ACC112 (cell line): ENCODE measurements around the gene STPG1.

ENCODE experiments used
- H2AFZ ChIP-seq: fragments of 200-600 bp; sonication (generic); one replicate; pipeline ENCODE4 v1.6.0; 2017; ENCODE audit warnings: antibody characterized with exemption, low read length; ENCODE audit not compliant: unreplicated experiment
- H3K27ac ChIP-seq: fragments of 200-600 bp; sonication (generic); 2 replicates; pipeline ENCODE4 v1.5.1; 2014; ENCODE audit warnings: low read depth, mild to moderate bottlenecking, antibody characterized with exemption, low read length, moderate library complexity
- H3K27me3 ChIP-seq: fragments of 200-600 bp; sonication (generic); 2 replicates; pipeline ENCODE4 v1.6.1; 2014; ENCODE audit warnings: mild to moderate bottlenecking, antibody characterized with exemption, low read length, moderate library complexity, mixed read lengths; ENCODE audit not compliant: insufficient read depth
- H3K36me3 ChIP-seq: fragments of 200-600 bp; sonication (generic); 2 replicates; pipeline ENCODE4 v1.6.1; 2016; ENCODE audit warnings: mild to moderate bottlenecking, antibody characterized with exemption, low read length, moderate library complexity, mixed read lengths; ENCODE audit not compliant: insufficient read depth
- H3K4me1 ChIP-seq: fragments of 200-600 bp; sonication (generic); one replicate; pipeline ENCODE4 v1.6.1; 2016; ENCODE audit warnings: low read length, mixed read lengths; ENCODE audit not compliant: insufficient read depth, unreplicated experiment, control insufficient read depth
- H3K4me3 ChIP-seq: fragments of 200-600 bp; sonication (generic); 2 replicates; pipeline ENCODE4 v1.5.1; 2014; ENCODE audit warnings: mild to moderate bottlenecking, low read depth, low read length
- H3K79me2 ChIP-seq: fragments of 200-600 bp; sonication (generic); one replicate; pipeline ENCODE4 v1.6.0; 2016; ENCODE audit warnings: low read length; ENCODE audit not compliant: control insufficient read depth, unreplicated experiment, insufficient read depth

STPG1 gene

DNA sequence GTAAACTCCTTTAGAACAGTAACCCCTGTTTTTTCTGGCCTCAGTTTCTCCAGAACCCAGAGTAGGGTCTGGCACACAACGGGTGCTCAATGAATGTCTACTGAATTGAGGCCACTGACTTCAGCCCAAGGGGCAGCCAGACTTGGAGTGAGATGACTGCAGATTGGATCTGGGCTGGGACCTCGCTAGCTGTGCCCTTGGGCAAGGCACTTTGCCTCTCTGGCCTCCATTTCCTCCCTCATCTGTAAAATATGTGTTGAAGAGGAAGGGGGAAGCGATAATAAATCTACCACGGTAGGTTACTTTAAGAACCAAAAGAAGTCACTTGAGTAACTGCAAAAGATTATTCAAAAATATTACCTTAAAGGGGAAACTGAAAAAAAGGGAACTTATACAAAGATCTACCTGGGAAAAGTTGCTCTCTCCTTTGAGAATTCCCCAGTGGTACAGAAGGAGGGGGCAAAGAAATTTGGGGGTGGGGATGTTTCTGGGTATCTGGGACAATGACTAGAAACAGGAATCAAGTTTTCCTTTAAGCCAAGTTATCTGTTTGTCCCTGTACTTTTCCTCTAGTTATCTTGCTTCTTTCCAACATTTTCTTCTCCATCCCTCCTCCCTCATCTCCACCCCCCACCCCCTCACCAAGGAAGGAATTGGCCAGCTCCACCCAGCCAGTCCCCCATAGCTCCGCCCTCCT lies 94.8 kb downstream of the STPG1 start:
- H3K79me2 ChIP-seq, result no peaks in the 10 kb centered on the region
- H3K4me1 ChIP-seq, result peaks cover 11% of the 10 kb centered on the region
- no peaks in the 10 kb centered on the region for H3K36me3 ChIP-seq
- H3K27ac ChIP-seq, result no peak overlapping the region
- no peak overlapping the region for H2AFZ ChIP-seq
- H3K4me3 ChIP-seq, result no peak overlapping the region
- peaks cover 55% of the 10 kb centered on the region for H3K27me3 ChIP-seq

DNA sequence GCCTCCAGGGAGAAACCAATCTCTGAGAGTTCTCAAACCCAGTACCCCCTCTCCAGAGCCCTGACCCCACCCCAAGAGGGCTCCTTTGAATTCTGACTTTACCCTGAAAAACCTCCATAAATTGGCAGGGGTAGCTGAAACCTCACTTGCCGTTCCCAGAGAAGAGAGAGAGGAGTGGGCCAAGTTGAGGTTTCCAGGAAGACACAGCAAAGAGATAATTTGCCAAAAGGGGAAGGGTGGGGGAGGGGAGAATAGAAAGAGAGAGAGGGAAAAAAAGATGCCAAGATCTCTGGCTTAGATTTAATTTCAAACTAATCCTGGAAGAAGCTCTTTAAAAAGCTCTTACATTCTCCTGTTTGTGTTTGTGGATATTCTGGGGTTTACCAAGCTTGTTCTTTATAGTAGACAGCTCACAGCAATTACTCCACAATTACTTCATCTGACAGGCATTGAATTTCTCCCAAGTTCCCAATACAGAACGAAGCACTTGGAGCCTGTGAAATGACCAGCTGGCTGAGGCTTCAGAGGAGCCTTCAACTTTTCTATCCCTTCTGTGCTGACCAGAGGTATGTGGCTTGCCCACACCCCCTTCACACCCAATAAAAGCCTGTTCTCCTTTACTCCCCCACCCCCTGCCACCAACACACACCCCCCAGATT lies 95.5 kb downstream of the STPG1 start:
- H3K4me3 ChIP-seq, result no peak overlapping the region

DNA sequence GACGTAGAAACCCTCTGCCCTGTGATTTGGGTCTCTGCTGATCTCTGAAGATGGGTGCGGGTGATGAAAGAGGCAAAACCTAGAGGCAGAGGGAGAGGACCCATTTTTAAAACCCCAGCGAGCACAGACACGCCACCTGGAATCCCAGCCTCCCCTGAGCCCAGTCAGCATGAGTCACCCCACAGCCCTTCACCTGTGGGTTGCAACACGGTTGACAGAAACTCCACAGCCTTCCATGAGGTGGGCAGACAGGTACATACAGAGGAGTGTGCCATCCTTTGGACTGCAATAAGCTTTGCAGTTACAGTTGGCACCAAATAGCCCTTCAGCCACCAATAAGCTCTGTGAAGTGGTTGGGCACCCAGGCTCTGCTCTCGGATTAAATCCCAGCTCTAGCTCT lies 96.5 kb downstream of the STPG1 start:
- H3K4me3 ChIP-seq, result no peak overlapping the region
- no peak overlapping the region for H2AFZ ChIP-seq
- peaks cover 6% of the 10 kb centered on the region for H3K4me1 ChIP-seq
- H3K27ac ChIP-seq, result no peak overlapping the region
- no peaks in the 10 kb centered on the region for H3K36me3 ChIP-seq
- H3K27me3 ChIP-seq, result peaks cover 38% of the 10 kb centered on the region
- no peaks in the 10 kb centered on the region for H3K79me2 ChIP-seq

More for the DNA sequence above, 95.5 kb downstream of the STPG1 start:
- H3K4me1 ChIP-seq, result peaks cover 11% of the 10 kb centered on the region
- no peak overlapping the region for H3K27ac ChIP-seq
- peaks cover 48% of the 10 kb centered on the region for H3K27me3 ChIP-seq
- no peaks in the 10 kb centered on the region for H3K79me2 ChIP-seq
- H3K36me3 ChIP-seq, result no peaks in the 10 kb centered on the region
- no peak overlapping the region for H2AFZ ChIP-seq

DNA sequence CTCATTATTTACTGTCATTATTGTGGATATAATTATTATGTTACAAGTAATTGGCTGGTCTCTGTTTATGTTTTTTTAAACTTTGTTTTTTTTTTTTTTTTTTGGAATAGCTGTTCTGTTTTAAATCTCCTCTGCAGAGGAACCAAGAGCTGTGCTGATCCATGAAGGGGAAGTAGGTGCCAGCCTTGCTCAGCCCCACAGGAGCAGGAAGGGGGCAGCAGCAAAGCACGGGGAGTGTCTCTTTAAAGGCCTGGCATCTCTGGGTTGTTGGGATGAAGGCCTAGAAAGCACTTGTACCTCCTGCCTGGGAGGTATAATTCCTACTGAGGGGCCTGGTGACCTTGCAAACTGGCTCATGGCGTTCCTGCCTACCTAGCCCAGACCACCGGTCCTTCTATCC lies 96.9 kb downstream of the STPG1 start:
- Histone ChIP-seq H3K4me3 (no peak overlapping the region), H3K36me3 (no peaks in the 10 kb centered on the region), H3K27me3 (peaks cover 34% of the 10 kb centered on the region), H2AFZ (no peak overlapping the region), H3K27ac (no peak overlapping the region), H3K79me2 (no peaks in the 10 kb centered on the region), H3K4me1 (peaks cover 2% of the 10 kb centered on the region)

DNA sequence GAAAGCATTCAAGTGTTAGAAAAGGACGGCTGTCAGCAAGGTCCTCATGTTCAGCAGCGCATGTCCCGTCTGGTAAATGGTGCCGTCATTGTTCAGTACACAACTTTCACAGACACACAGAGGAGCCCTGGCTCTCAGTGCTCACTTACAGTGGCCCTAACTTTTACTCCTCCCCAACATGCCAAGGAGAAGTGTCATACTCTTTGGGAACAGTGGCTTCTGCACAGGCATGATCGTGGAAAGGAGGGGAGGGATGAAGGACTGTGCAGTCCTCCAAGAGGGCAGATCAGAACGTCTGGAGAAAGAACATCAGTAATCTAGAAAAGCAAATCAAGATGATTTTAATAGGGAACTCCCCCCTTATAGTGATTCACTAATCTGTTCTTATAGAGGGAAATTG lies 98.2 kb downstream of the STPG1 start:
- H3K4me3 ChIP-seq, result no peak overlapping the region
- no peaks in the 10 kb centered on the region for H3K79me2 ChIP-seq
- peaks cover 22% of the 10 kb centered on the region for H3K27me3 ChIP-seq
- H2AFZ ChIP-seq, result no peak overlapping the region
- H3K36me3 ChIP-seq, result no peaks in the 10 kb centered on the region
- no peaks in the 10 kb centered on the region for H3K4me1 ChIP-seq
- no peak overlapping the region for H3K27ac ChIP-seq

DNA sequence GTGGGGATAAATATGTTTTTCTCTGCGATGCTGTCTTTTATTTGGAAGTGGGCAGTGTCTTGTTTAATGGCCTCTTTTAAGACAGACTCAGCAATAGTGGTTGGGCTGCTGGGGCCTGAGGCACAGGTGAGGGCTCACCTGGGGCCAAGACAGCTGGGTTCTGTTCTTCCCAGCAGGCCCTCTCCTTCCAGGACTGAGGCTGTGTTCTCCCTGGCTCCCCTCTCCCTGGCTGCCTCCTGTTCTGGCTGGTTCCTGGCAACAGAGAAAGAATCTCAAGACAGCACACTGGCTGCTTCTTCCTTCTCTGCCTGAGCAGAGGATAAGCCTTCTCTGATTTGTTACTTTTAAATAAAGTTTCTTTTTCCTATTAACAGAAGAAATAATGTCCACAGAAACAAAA lies 101.8 kb downstream of the STPG1 start:
- 0 out of 2 replicates have a peak, but pooled peaks cover 2% of the 10 kb centered on the region for H3K27me3 ChIP-seq
- H2AFZ ChIP-seq, result no peak overlapping the region
- no peaks in the 10 kb centered on the region for H3K36me3 ChIP-seq
- H3K4me3 ChIP-seq, result no peak overlapping the region
- no peaks in the 10 kb centered on the region for H3K79me2 ChIP-seq
- no peak overlapping the region for H3K27ac ChIP-seq
- H3K4me1 ChIP-seq, result no peaks in the 10 kb centered on the region

DNA sequence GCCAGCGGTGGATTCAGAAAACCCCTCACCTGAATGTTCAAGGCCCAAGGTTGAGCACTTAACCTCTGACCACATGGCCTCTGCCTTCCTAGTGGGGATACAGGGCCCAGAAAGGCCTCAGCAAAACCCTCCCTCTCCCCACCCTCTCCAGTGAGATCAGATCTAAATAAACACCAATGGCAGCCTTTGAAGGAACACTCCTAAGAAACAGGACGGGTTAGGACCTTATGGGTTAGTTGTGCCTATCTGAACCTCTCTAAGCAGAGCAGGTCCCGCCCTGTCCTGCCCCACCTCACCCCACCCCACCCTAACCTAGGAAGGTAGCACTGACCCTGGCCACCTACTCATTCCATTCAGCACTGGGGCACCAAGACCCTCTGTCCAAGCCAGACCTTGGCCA lies 102.3 kb downstream of the STPG1 start:
- Histone ChIP-seq H3K4me3 (no peak overlapping the region), H3K4me1 (no peaks in the 10 kb centered on the region), H2AFZ (no peak overlapping the region), H3K27ac (no peak overlapping the region), H3K36me3 (no peaks in the 10 kb centered on the region), H3K27me3 (0 out of 2 replicates have a peak, but pooled peaks cover 2% of the 10 kb centered on the region), H3K79me2 (no peaks in the 10 kb centered on the region)

DNA sequence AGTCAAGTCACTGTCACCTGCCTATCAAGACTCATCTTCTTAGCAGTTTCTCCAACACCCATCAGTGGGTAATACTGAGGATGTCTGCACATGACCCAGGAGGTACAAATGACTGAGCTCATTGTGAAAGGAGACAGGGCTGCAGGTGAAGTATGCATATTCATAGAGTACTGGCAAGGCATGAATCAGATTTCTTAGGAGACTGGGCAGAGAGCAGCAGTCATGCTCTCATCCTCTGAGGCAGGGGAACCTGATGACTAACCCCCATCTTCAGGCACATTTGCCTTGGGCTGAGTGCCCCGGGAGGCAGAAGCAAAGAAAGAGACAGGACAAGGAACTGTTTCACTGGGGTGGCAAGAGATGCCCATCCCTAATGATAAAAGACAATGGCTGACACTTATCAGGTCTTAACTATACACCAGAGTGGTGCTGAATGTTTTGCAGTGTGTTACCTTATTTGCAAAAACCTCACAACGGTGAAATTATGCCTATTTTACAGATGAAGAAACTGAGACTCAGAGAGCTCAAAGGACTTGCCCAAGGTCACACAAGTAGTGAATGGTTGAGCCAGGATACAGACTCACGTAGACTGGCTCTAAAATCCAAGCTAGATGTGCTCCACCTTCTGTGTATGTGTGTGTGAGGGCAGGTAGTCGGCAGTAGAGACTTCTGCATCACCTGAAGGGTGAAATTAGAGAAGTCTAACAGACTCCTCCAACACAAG lies 103.7 kb downstream of the STPG1 start:
- no peaks in the 10 kb centered on the region for H3K4me1 ChIP-seq
- H2AFZ ChIP-seq, result no peak overlapping the region
- 0 out of 2 replicates have a peak, but pooled peaks cover 2% of the 10 kb centered on the region for H3K27me3 ChIP-seq
- no peaks in the 10 kb centered on the region for H3K79me2 ChIP-seq
- no peaks in the 10 kb centered on the region for H3K36me3 ChIP-seq
- H3K27ac ChIP-seq, result no peak overlapping the region
- no peak overlapping the region for H3K4me3 ChIP-seq

DNA sequence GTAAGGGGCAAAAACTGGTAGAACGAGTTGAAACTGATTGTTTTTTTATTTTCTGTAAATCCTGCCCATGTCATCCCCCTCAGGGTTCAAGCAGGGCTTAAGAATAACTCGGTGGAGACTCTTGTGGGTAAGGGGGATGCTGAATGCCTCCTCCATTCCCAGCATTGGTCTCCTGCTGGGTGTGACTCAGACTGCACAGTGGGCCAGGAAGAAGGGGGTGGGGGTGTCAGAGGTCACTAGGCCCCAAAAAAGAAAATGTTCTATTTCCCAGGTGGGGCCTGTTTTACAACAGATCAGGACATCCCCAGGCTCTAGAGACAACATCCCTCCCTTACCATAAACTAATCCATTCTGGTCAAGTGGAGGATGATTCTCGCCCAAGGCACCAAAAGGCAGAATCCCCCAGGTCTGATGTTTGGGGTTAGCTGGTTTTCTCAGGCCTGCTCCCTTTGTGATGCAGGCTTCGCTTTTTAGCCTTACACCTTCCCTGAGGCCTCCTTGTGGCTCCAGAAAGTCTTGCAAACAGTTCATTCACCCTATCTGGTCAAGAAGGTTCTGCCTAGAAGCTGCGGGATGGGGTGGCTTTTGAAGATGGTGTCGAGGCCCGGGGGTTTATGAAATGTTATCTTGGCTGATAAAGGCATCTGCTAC lies 105.1 kb downstream of the STPG1 start:
- H3K36me3 ChIP-seq, result no peaks in the 10 kb centered on the region
- no peaks in the 10 kb centered on the region for H3K4me1 ChIP-seq
- H3K4me3 ChIP-seq, result no peak overlapping the region
- no peaks in the 10 kb centered on the region for H3K79me2 ChIP-seq
- no peak overlapping the region for H2AFZ ChIP-seq
- H3K27me3 ChIP-seq, result 0 out of 2 replicates have a peak, but pooled peaks cover 2% of the 10 kb centered on the region
- H3K27ac ChIP-seq, result no peak overlapping the region
